HepG2 (cell line): ENCODE measurements around the gene CFAP90. TPM values are rescaled to one million over a fixed set of nuclear protein-coding genes. Genes with fewer than 3 reads are reported as not detected.

Experiments
- BCLAF1 ChIP-seq: fragments of 450-650 bp; IDR thresholded peaks from 2 replicates; pipeline ENCODE4 v1.6.1; 2017; ENCODE audit warnings: mild to moderate bottlenecking
- JUNB ChIP-seq: sonication (generic); formaldehyde crosslinking; IDR thresholded peaks from 2 replicates; pipeline ENCODE4 v1.8.0; 2022; ENCODE audit warnings: missing genetic modification reagents, mild to moderate bottlenecking, borderline replicate concordance
- MED8 ChIP-seq: sonication (generic); formaldehyde crosslinking; IDR thresholded peaks from 2 replicates; pipeline ENCODE4 v1.8.1; 2023; ENCODE audit warnings: mild to moderate bottlenecking, missing genetic modification reagents; ENCODE audit not compliant: insufficient replicate concordance
- MEF2D ChIP-seq: sonication (generic); formaldehyde crosslinking; IDR thresholded peaks from 2 replicates; pipeline ENCODE4 v1.5.1; 2020; ENCODE audit warnings: mild to moderate bottlenecking, missing genetic modification reagents
- RNF2 ChIP-seq: fragments of 450-650 bp; conservative IDR thresholded peaks from 2 replicates; pipeline ENCODE4 v1.6.1; 2016; ENCODE audit warnings: low read depth
- YY1 ChIP-seq: IDR thresholded peaks from 2 replicates; pipeline ENCODE4 v1.6.1; 2011; ENCODE audit warnings: low read length, low read depth, moderate library complexity, mild to moderate bottlenecking; ENCODE audit not compliant: insufficient read depth, insufficient replicate concordance
- ZNF335 ChIP-seq: sonication (generic); formaldehyde crosslinking; IDR thresholded peaks from 2 replicates; pipeline ENCODE4 v1.4.0; 2020; ENCODE audit warnings: missing genetic modification reagents
- ZNF550 ChIP-seq: sonication (generic); formaldehyde crosslinking; IDR thresholded peaks from 2 replicates; pipeline ENCODE4 v1.4.0; 2020; ENCODE audit warnings: mild to moderate bottlenecking, missing genetic modification reagents, borderline replicate concordance
- ZSCAN21 ChIP-seq: sonication (generic); formaldehyde crosslinking; IDR thresholded peaks from 2 replicates; pipeline ENCODE4 v1.8.0; 2022; ENCODE audit warnings: mild to moderate bottlenecking, missing genetic modification reagents, moderate library complexity, borderline replicate concordance
- polyA plus RNA-seq, 8 experiments: library from polyadenylated mRNA; depleted of rRNA in 3 of 8; stranded (reverse) in 7 of 8; unstranded in 1 of 8; fragments of >200 nt; fragmentation: Illumina TruSeq in 4 of 8; extraction: Trizol in 4 of 8; gene quantifications; 2 replicates each; pipeline versions ENCODE4 v1.2.1 to v1.2.3, GENCODE V29; 2011 to 2016; ENCODE audit warnings: low read depth in 4 of 8, missing spikeins in 1 of 8, mixed read lengths in 1 of 8; ENCODE audit not compliant: insufficient read depth in 1 of 8
- total RNA-seq, 5 experiments: library from RNA; depleted of rRNA; stranded (reverse); fragments of >200 nt; fragmentation: Illumina TruSeq; extraction: Trizol; gene quantifications; 2 replicates each; pipeline ENCODE4 v1.2.3, GENCODE V29; 2016; ENCODE audit warnings: low read depth in 1 of 5
- TF ChIP-seq, protein P1 (sequence below): sonication (generic); formaldehyde crosslinking; IDR thresholded peaks from 2 replicates; pipeline ENCODE4 v1.5.0; 2020; ENCODE audit warnings: missing genetic modification reagents
- TF ChIP-seq, protein P2 (sequence below): sonication (generic); formaldehyde crosslinking; IDR thresholded peaks from 2 replicates; pipeline ENCODE4 v1.4.0; 2020; ENCODE audit warnings: missing genetic modification reagents
- TF ChIP-seq, protein P3 (sequence below): sonication (generic); formaldehyde crosslinking; IDR thresholded peaks from 2 replicates; pipeline ENCODE4 v1.4.0; 2020; ENCODE audit warnings: missing genetic modification reagents, borderline replicate concordance
- TF ChIP-seq, protein P4 (sequence below): fragments of 450-650 bp; IDR thresholded peaks from 2 replicates; pipeline ENCODE4 v1.6.1; 2017
- TF ChIP-seq, protein P5 (sequence below): sonication (generic); formaldehyde crosslinking; IDR thresholded peaks from 2 replicates; pipeline ENCODE4 v1.5.1; 2020; ENCODE audit warnings: missing genetic modification reagents, mild to moderate bottlenecking, borderline replicate concordance

Gene CFAP90
- total and polyA plus RNA-seq, 2 of the 13 experiments (the other 11 are each of a cell fraction or from before 2014, with no cell fraction given), result 0.11 TPM; not detected in 1

- TF ChIP-seq BCLAF1, result no peak
- peak; percentile 3 for TF ChIP-seq YY1
- TF ChIP-seq, protein P1, sequence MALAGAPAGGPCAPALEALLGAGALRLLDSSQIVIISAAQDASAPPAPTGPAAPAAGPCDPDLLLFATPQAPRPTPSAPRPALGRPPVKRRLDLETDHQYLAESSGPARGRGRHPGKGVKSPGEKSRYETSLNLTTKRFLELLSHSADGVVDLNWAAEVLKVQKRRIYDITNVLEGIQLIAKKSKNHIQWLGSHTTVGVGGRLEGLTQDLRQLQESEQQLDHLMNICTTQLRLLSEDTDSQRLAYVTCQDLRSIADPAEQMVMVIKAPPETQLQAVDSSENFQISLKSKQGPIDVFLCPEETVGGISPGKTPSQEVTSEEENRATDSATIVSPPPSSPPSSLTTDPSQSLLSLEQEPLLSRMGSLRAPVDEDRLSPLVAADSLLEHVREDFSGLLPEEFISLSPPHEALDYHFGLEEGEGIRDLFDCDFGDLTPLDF (CRISPR knock-in tag), result peak; percentile 11; the same call in 1 of the 2 replicates
- no peak; the same call in 1 of the 2 replicates for TF ChIP-seq MEF2D (CRISPR knock-in tag)
- 0 out of 2 replicates have a peak, but pooled peaks have one; percentile 25 for TF ChIP-seq RNF2
- TF ChIP-seq, protein P2, sequence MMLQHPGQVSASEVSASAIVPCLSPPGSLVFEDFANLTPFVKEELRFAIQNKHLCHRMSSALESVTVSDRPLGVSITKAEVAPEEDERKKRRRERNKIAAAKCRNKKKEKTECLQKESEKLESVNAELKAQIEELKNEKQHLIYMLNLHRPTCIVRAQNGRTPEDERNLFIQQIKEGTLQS (CRISPR knock-in tag), result no peak
- TF ChIP-seq, protein P3, sequence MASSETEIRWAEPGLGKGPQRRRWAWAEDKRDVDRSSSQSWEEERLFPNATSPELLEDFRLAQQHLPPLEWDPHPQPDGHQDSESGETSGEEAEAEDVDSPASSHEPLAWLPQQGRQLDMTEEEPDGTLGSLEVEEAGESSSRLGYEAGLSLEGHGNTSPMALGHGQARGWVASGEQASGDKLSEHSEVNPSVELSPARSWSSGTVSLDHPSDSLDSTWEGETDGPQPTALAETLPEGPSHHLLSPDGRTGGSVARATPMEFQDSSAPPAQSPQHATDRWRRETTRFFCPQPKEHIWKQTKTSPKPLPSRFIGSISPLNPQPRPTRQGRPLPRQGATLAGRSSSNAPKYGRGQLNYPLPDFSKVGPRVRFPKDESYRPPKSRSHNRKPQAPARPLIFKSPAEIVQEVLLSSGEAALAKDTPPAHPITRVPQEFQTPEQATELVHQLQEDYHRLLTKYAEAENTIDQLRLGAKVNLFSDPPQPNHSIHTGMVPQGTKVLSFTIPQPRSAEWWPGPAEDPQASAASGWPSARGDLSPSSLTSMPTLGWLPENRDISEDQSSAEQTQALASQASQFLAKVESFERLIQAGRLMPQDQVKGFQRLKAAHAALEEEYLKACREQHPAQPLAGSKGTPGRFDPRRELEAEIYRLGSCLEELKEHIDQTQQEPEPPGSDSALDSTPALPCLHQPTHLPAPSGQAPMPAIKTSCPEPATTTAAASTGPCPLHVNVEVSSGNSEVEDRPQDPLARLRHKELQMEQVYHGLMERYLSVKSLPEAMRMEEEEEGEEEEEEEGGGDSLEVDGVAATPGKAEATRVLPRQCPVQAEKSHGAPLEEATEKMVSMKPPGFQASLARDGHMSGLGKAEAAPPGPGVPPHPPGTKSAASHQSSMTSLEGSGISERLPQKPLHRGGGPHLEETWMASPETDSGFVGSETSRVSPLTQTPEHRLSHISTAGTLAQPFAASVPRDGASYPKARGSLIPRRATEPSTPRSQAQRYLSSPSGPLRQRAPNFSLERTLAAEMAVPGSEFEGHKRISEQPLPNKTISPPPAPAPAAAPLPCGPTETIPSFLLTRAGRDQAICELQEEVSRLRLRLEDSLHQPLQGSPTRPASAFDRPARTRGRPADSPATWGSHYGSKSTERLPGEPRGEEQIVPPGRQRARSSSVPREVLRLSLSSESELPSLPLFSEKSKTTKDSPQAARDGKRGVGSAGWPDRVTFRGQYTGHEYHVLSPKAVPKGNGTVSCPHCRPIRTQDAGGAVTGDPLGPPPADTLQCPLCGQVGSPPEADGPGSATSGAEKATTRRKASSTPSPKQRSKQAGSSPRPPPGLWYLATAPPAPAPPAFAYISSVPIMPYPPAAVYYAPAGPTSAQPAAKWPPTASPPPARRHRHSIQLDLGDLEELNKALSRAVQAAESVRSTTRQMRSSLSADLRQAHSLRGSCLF (CRISPR knock-in tag), result no peak
- TF ChIP-seq, protein P4, sequence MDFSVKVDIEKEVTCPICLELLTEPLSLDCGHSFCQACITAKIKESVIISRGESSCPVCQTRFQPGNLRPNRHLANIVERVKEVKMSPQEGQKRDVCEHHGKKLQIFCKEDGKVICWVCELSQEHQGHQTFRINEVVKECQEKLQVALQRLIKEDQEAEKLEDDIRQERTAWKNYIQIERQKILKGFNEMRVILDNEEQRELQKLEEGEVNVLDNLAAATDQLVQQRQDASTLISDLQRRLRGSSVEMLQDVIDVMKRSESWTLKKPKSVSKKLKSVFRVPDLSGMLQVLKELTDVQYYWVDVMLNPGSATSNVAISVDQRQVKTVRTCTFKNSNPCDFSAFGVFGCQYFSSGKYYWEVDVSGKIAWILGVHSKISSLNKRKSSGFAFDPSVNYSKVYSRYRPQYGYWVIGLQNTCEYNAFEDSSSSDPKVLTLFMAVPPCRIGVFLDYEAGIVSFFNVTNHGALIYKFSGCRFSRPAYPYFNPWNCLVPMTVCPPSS, result no peak
- no peak; the same call in 1 of the 2 replicates for TF ChIP-seq ZNF550 (CRISPR knock-in tag)
- peak; percentile 31; the same call in 1 of the 2 replicates for TF ChIP-seq ZSCAN21
- TF ChIP-seq, protein P5, sequence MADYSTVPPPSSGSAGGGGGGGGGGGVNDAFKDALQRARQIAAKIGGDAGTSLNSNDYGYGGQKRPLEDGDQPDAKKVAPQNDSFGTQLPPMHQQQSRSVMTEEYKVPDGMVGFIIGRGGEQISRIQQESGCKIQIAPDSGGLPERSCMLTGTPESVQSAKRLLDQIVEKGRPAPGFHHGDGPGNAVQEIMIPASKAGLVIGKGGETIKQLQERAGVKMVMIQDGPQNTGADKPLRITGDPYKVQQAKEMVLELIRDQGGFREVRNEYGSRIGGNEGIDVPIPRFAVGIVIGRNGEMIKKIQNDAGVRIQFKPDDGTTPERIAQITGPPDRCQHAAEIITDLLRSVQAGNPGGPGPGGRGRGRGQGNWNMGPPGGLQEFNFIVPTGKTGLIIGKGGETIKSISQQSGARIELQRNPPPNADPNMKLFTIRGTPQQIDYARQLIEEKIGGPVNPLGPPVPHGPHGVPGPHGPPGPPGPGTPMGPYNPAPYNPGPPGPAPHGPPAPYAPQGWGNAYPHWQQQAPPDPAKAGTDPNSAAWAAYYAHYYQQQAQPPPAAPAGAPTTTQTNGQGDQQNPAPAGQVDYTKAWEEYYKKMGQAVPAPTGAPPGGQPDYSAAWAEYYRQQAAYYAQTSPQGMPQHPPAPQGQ, result no peak
- TF ChIP-seq MED8 (CRISPR knock-in tag), result no peak
- no peak for TF ChIP-seq ZNF335
- TF ChIP-seq JUNB (CRISPR knock-in tag), result no peak
These were observed 18.0 kb upstream of the CFAP90 start, which contains the start of the genes FASTKD3 and MTRR (continued) for GRCh38 chr5:7868773-7869473.
